ENCODE data around the gene ADGRD1.

The ADGRD1 gene

DNA sequence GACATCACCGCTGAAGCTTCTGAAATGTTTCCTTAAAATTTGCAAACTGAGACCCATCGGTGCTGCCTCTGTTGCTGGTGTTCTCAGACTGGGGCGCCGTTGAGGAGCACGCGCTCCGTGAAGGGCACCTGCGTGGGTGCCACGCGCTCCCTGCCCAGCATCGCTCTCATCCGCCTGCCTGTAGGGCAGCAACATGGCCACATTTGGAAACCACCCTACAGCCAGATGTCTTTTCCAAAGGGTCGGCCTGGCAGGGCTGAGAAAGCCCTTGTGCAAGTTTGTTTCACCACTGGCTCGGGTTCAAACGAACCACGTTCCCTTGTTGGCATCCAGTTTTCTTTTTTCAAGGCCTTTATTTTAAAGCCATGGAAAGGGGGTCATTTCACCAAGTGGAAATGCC, 13.9 kb downstream of the ADGRD1 start:
- no peak for DNase-seq

DNA sequence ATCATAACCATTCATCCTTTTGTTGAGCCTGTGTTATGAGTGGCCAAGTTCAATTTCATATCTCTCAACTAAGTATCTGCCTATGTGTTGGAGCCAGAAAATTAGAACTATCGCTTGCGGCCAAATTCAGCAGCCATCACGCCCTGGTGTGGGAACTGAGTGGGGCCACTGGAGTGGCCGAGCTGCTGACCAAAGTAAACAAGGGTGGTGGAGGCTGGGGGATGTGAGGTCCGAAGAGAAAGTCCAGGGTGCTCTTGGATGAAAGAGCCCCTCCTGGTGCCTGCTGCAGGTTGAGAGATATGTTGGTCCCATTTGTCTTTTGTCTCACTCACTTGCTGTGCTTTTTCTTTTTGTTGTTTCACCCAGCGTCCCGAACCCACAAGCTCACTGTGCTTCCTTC, 14.9 kb downstream of the ADGRD1 start:
- DNase-seq = no peak

DNA sequence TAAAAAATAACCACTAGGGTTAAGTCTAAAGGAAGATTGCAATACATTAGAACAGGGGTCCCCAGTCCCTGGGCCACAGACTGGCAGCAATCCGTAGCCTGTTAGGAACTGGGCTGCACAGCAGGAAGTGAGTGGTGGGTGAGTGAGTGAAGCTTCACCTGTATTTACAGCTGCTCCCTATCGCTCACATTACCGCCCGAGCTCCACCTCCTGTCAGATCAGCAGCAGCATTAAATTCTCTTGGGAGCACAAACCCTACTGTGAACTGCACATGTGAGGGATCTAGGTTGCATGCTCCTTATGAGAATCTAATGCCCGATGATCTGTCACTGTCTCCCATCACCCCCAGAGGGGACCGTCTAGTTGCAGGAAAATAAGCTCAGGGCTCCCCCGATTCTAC, 15.5 kb downstream of the ADGRD1 start:
- DNase-seq = no peak

DNA sequence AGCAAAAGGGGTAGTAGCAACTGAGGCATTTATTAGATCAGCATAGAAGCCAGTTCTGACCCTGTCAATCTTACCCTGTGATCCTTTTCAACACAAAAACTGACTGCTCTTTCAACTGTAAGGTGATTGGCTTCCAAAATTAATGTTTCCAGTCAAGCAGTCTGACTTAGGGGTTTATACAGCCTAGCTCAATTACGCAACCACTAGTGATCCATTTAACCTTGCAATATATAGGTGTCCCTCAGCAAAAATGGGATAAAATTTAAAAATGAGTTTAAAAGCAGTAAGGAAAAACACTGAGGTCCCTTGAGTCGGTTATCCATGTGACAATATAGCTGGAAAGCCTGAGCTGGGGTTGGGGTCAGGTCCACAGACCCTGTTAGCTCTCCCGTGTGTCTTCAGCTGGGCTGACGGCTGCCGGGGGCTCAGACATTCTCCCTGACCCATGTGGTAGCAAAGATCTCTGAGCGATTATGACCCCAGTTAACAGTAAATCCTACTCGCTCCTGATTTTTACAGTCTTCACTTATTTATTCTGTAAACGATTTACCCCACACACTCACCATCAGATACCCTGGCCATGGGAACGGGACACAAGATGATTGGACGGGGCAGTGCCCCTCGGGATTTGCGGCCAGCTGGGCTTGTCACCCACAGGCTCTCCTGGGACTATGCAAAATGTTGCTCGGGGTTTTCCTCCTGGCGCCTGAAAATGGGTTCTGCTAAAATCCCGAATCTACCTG, 16.6 kb downstream of the ADGRD1 start:
- DNase-seq = no peak

DNA sequence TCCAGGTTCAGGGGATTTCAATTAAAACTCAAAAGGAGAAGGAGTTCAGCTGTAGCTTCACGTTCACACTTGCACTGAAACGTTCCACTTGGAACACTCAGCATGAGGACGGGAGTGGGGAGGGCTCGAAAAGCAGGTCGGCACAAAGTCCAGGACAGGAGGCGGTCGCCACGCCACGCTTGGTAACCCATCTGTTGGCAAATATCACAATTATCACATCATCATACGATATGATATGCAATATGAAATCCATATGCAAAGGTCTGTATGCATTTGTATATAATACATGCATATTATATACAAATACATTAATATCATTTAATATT, 17.2 kb downstream of the ADGRD1 start:
- no peak for DNase-seq

DNA sequence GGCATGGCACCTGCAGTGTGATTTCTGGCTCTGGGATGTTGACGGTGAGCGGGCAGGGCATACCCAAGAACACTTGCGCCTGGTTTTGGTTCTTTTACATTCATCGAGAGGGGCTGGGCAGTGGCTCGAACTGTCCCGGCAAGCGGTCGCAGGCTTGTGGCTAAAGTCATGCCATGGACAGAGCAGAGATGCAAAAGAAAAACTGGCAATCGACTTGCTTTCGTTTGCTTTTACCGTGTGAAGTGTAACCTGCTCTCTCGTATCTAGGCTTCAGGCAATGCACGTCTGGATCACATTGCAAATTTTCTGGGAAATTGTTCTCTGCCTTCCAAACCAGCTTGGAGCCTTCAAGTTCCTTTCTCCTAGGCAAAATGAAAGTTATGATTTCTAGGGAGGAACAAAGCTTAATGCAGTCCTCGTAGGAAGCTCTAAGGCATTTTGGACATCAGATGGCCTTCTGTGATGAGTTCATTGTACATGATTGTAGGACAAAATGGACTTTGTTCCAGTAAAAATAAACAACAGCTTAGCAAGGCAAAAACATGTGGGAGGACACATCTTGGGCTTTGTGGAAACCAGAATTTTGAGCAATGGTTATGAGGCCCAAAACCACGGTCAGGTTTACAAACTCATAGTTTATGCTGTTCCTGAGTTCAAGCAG, 18.3 kb downstream of the ADGRD1 start:
- DNase-seq = no peak

DNA sequence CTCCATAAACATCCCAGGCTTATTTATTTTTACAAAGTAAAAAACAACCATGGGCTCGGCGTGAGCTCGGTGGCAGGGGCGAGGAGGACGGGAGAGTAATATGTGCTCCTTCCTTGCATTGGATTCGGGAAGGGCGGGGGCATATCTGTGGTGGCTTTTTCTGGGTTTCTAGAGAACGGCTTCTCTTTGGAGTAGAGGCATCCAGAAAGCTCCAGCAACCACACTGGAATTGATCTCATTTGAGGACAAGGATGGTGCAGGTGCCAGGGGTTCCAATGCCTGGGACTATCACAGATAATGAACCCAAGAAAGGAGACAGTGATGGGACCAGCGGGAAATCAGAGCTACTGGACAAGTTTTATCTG, 18.9 kb downstream of the ADGRD1 start:
- no peak for DNase-seq

DNA sequence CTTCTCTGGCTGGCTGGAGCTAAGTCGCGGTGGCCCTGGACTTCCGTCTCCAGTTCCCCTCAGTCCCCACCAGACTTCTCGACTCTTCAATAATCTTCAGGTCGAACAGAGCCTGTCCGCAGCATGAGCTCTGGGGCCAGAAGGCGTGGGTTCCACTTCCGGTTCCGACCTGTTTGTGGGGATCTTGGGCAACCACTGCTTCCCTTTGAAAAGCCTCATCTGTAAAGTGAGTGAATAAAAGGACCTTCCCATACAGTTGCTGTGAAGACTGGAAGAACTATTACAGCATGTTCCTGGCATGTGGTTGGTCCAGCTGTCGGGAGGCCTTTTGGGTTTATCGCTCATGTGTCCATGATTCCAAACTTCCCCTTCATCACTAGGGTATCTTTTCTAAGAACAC, 19.4 kb downstream of the ADGRD1 start:
- no peak for DNase-seq

DNA sequence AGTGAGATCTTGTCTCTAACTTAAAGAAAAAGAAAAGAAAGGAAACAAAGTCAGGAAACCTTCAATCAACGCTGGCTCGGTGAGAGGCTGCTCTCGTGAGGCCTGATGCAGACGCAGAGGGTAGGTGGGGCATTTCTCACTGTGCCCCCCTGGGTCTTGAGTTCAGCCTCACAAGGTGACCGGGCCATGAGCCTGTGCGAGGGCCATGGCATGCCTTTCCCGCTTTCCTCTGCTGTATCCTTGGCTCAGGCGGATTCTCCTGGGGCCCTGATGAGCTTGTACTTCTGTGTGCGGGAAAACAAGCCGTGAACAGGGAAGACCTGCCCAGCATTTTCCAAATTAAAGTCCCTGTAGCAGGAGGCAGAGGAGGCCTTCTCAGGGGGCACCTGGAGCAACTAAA, 20.2 kb downstream of the ADGRD1 start:
- DNase-seq = no peak

DNA sequence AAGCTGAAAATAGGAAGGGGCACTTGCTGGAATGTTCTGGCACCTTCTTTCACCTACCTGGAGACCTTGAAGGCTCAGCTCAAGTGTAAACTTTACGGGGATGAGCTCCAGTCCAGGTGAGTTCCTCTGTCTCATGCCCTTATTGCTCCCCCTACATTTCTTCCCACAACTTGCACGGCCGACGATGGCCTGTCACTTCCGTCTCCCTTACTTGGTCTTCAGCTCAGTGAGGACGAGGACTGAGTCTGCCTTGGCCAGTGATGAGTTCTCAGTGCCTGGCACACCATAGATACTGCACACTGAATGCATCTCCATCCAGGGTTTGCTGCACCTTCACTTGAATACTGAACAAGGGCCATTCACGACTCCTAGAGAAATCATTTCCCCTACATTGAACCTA, 21.4 kb downstream of the ADGRD1 start:
- DNase-seq = no peak

DNA sequence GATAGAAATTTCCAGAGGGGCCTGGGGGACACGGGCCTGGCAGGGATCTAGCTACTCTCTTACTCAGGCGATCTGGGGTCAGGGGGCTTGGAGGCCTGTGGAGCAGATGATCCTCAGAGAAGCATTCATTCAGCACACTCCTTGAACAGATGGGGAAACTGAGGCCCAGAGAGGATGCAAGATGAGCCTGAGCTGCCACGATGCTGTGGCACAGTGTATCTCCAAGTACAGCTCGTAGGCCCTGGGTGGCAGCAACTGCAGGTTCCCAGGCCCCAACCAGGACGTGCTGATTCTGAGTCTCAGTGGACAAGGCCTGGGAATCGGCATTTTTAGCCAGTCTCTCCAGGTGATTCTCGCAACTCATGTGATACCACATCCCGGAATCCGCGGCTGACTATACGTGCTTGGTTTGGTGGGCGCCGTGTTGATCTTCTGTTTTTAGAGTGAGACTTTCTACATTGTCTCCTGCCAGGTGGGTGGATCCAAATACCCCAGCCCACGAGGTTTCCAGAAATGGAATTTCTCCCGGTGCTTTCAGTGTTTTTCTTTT, 22.5 kb downstream of the ADGRD1 start:
- no peak for DNase-seq

DNA sequence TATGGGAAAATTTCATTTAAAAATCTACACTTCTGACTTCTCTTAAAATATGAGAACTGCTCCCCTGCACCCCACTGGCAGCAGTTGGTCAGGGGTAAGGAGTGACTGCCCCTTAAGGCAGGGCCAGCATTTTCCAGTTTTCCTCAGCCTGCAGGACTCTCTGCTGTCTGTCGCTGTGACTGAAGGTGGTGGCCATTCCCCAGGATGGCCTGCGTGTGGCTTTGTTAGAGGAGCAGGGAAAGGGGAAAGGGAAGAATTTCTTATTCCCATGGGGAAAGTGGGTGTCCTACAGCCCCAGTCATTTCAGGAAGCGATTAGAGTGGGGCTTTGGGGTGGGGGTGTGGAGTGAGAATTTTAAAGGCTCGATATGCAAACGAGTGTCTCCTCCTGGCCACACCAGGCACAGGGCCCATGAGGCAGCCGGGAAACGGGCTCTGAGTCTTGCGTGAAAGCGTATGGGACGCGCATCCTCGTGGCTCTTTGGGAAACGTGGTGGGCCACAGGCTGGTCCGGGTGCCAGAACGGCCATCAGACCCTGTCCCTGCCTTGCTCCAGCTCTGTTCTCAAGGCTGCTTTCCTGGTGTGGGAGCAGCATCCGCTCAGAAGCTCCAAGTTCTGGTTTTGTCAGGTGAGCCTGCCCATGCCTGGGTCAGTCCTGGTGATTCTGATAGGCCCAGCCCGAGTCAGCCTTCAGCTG, 23.5 kb downstream of the ADGRD1 start:
- no peak for DNase-seq

DNA sequence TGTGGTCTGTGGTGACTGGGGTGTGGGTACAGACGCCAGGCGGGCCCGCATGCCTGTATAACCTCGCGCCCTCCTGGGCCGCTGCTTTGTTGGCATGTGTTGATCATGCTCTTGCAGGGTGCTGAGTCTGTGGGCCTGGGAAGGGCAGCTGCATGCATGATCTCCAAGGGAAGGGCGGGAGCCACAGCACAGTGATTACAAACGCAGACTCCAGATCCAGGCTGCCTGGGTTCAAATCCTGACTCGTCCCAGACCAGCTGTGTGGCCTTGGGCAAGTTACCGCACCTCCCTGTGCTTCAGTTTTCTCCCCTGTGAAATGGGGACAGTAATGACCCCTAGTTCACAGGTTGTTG, 24.0 kb downstream of the ADGRD1 start:
- no peak for DNase-seq

DNA sequence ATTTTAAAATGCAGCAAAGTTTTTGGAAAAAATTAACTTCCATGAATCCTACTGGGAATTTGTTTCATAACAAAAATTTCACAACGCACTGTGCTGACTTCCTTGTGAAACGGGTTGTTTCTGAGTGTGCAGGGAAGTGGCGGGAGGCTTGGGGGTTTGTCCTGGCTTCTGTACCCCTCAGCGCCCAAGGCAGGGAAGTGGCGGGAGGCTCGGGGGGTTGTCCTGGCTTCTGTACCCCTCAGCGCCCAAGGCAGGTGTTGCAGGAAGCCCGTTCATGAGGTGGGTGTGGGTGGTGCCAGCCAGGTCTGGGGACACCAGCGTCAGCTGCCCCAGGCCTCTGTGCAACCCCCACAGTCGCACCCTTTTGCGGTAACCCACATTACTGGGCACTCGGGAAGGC, 25.1 kb downstream of the ADGRD1 start:
- no peak for DNase-seq

DNA sequence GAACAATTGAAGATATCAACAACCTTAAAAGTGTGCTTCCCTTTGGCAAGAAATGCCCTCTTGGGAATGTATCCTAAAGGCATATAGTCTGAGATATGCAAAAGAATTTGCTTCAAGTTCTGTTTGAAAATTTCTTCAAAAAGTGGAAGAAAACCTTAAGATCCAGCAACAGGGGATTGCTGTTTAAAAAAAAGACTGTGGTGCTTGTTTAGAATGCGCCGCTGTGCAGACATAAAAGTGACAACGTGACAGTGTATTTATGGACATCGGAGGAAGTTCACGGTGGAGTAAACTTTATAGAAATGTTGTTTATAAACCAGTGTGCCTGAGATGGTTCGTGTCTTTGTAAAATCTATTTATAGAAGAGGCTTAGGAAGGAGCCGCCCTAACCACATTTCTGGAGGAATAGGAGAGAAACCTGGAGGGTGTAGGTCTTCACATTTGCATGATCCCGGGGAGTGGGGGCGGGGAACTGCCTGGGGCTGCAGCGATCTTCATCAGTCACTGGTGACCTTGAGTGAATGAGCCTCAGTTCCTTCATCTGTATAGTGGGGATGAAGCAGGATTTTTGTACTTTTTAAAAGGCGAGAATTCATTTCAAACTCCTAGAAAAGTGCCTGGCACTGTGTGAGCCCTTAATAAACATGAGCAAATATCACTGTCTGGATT, 27.5 kb downstream of the ADGRD1 start:
- no peak for DNase-seq

DNA sequence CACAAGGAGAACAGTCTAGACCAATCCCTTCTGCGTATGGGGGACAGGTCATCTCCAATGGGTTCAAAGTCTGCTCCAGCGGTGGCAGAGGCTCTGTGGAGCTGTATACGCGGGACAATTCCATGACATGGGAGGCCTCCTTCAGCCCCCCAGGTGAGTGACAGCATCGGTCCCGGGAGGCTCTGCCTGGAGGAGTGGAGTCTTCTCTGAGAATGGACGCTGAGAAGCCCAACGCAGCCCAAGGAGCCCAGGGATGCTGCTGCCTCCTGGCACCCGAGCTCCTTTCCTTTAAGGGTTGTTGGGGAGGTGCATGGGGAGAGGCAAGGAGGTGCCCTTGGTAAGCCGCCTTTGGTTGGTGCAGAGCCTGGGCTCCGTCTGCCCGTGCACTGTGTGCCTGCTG, 28.2 kb downstream of the ADGRD1 start:
- no peak for DNase-seq

DNA sequence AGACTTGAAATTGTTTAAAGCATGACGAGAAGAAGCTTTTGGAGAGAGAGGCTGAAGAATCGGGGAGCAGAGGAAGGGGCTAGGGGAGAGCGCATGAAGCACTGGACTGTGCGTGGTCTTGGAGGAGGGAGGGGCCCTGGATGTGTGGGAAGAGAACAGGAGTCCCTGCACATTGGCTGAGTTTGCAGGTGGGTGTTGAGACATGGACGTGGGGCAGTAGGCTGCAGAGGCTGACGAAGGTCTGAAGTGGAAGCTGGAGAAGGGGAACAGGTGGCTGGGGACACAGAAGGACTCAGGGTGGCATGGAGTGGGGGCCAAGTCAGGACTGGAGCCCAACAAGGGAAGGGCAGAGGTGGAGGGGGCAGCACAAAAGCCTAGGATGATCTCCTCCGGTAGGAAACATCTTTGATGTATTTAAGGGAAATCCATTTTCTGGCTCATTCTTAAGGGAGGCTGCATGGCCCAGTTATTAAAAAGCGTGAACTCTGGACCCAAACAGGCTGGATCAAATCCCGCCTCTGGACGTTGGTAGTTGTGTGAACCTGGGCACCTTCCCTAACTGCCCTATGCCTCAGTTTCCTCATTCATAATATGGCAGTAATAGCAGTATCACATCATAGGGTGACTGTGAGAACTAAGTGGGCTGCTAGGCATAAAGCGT, 29.0 kb downstream of the ADGRD1 start:
- no peak for DNase-seq

DNA sequence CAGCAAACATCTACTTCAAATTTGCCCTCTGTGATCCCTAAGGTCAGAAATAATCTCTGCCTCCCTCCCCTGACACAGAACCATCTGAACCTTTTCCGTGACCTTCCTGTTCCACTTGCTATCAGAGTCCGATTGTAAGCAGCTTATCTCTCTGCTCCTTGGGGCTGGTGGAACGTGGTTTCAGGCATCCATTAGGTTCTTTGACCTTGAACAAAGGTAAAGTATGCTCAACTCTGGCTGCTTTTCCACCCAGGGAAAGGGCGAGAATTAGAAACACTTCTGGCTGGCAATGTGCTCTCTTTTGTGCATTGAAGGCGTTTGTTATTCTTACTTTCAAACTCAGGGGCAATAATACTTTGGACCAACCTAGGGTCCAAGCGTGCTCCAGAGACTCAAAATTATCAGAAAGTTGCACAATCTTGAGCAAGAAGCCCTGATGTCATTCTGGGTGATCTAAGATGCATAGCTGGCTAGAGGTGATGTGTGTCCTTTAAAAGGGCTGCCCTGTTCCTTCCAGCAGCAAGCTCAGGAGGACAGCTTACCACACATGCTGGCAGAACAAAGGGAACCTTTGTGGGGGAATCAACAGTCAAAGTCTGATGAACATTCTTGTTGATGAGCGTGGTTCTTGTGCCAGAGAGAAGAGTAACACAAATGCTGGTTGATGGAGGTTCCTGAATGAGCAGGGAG, 29.8 kb downstream of the ADGRD1 start:
- DNase-seq = no peak

DNA sequence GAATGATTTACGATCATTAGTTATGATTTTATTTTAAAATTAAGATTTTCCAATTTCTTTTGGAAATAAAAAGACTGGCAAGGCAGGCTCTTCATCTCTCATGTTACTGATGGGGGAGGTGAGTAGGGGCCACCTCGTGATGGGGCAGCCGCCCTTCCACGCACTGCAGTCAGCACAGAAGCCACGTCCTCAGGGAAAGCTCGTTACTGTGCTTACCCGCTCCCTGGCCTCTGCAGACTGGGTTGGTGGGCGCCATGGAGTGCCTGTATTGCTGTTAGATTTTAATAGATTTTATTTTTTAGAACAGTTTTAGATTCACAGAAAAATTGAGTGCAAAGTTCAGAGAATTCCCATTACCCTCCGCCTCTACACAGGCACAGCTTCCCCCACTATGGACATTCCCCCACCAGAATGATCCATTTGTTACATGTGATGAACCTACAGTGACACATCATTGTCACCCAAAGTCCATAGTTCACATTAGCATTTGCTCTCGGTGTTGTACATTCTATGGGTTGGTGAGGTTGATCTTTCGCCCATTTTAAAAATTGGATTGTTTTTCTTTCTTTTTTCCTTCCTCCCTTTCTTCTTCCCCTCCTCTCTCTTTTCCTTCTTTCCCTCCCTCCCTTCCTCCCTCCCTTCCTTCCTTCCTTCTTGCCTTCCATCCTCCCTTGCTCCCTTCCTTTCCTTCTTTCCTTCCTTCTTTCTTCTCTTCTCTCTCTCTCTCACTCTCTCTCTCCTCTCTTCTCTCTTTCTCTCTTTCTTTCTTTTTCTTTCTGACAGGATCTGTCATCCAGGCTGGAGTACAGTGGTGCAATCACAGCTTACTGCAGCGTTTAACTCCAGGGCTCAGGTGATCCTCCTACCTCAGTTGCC, 30.7 kb downstream of the ADGRD1 start:
- DNase-seq = no peak

DNA sequence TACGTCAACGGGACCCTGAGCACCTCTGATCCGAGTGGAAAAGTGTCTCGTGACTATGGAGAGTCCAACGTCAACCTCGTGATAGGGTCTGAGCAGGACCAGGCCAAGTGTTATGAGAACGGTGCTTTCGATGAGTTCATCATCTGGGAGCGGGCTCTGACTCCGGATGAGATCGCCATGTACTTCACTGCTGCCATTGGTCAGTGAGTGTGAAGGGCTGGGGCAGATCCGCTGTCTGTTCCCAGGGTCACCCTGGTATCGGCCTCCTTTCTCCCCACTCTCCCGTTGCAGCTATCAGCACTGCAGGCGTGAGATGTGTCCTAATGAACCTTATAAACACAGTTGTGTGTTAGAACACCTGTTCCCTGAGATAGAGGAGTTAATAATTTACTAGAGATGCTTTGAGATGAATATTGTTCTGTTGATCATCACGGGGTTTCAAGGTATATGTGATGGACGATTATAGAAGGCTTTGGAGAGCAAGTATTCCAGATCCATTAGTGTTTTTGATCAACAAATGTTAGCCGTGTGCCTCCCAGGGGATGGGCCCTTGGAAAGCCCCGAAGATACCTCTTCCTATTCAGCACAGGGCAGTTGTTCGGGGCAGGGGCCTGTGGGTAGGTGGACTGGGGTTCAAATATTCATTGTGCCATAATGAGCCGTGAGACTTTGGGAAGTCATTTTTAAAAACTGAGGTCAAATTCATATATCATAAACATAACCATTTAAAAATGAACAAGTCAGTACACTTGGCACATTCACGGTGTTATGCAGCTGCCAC, 33.6 kb downstream of the ADGRD1 start:
- DNase-seq = no peak

DNA sequence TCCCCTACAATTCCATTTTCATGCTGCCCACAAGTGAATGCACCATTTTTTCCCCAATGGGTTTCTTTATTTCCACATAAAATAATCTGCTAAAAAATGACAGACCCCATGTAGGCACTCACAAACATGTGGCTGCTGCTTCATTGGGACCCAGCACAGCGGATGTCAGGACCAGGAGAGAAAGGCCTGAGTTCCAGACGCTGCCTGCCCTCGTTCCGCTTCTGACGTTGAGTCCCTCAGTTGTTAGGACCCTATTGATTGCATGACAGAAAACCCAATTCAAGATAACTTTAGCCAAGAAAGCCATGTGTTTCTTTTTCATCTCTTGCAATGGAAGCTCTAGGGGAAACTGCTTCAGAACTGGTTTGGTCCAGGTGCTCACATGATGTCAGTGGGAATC, 34.6 kb downstream of the ADGRD1 start:
- no peak for DNase-seq
